Activated CD4-positive, alpha-beta memory T cell treated with anti-CD3 and anti-CD28 coated beads, Interleukin-2, amount 10 ng/mL, durations not matched to agents 7 days and 5 days (primary cell): ENCODE results near the gene ZNF579. TPM values are rescaled to one million over a fixed set of nuclear protein-coding genes. Genes with fewer than 3 reads are reported as not detected.
A peak's percentile ranks its signal among the peaks of the same experiment; 100 is the strongest.
"Not testable (repeated sequence)": the region's sequence is repeated elsewhere in the genome, so short reads cannot be mapped to it uniquely, and the experiment has no call there.

Source experiments
- CTCF ChIA-PET: fragments of 350-600 bp; sonication (Branson Sonifier 250); formaldehyde crosslinking; loops from one replicate; lab custom pipeline; 2021; ENCODE audit warnings: antibody characterized with exemption, inconsistent platforms; lab: Charles Lee
- POLR2A ChIA-PET: fragments of 350-600 bp; sonication (Branson Sonifier 250); formaldehyde crosslinking; loops from one replicate; lab custom pipeline; 2021; ENCODE audit warnings: antibody characterized with exemption; lab: Charles Lee
- DNase-seq: peaks from one replicate; pipeline ENCODE4 v3.0.0-alpha.2; 2020
- H3K27ac Mint-ChIP-seq: one replicate; pipeline ENCODE4 v1.8.0; 2021; ENCODE audit warnings: mild to moderate bottlenecking, mixed read lengths
- H3K27me3 Mint-ChIP-seq: one replicate; pipeline ENCODE4 v1.8.0; 2021; ENCODE audit warnings: mixed read lengths
- H3K36me3 Mint-ChIP-seq: one replicate; pipeline ENCODE4 v1.8.0; 2021; ENCODE audit warnings: low read depth, mixed read lengths
- H3K4me1 Mint-ChIP-seq: one replicate; pipeline ENCODE4 v1.8.0; 2021; ENCODE audit warnings: mixed read lengths
- H3K4me3 Mint-ChIP-seq: one replicate; pipeline ENCODE4 v1.8.0; 2021; ENCODE audit warnings: mild to moderate bottlenecking, mixed read lengths
- H3K9me3 Mint-ChIP-seq: one replicate; pipeline ENCODE4 v1.8.0; 2021; ENCODE audit warnings: mixed read lengths
- total RNA-seq, 2 experiments: library from RNA; stranded (reverse); gene quantifications; one replicate each; pipeline ENCODE4 v1.2.3, GENCODE V29; 2021

Gene ZNF579
- total RNA-seq, 2 experiments from 2014 or later = 6.4 to 6.6 TPM

- peak overlapping the region; percentile 71 for H3K27ac Mint-ChIP-seq
- H3K9me3 Mint-ChIP-seq = no peaks in the 10 kb centered on the region
- POLR2A ChIA-PET = no interaction called here
- CTCF ChIA-PET = no interaction called here
- no peaks in the 10 kb centered on the region for H3K27me3 Mint-ChIP-seq
- H3K4me1 Mint-ChIP-seq = peaks cover 20% of the 10 kb centered on the region
- no peak for DNase-seq
- peaks cover 9% of the 10 kb centered on the region for H3K36me3 Mint-ChIP-seq
- H3K4me3 Mint-ChIP-seq = peak overlapping the region; percentile 84
Measured at GRCh38 chr19:55578761-55579747, 1.6 kb downstream of the ZNF579 start.

DNA sequence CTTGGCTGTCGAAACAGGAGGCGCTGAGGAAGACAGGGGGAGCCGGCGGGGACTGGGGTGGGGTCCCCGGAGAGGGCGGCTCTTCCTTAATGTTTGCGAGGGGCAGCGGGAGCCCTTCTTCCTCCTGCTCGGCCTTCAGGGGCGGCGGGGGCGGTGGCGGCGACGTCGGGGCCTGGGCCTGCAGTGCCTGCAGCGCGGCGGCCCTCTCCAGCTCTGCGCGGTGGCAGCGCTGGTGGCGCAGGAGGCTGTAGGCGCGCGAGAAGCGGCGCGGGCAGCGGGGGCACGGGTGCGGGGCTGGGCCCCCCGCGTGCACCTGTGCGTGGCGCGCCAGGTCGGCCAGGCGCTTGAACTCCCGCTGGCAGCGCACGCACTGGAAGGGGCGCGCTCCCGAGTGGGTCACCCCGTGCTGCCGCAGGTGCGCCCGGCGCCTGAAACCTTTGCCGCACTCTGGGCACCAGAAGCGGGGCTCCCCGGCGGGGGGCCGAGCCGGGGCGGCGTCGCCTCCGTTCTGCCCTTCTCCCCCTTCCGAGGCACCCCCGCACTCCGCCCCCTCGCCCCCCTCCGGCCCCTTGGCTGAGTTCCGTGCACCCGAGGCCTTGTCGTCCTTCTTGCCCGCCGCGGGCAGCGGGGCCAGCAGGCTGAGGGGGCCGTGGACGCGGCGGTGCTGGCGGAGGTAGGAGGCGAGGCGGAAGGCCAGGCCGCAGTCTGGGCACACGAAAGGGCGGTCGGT is 2.5 kb downstream of the ZNF579 start:
- POLR2A ChIA-PET = no interaction called here
- Mint-ChIP-seq H3K4me1 (peaks cover 20% of the 10 kb centered on the region), H3K36me3 (peaks cover 9% of the 10 kb centered on the region), H3K27me3 (no peaks in the 10 kb centered on the region), H3K4me3 (no peak overlapping the region), H3K9me3 (no peaks in the 10 kb centered on the region), H3K27ac (no peak overlapping the region)
- CTCF ChIA-PET = no interaction called here
- no peak for DNase-seq

DNA sequence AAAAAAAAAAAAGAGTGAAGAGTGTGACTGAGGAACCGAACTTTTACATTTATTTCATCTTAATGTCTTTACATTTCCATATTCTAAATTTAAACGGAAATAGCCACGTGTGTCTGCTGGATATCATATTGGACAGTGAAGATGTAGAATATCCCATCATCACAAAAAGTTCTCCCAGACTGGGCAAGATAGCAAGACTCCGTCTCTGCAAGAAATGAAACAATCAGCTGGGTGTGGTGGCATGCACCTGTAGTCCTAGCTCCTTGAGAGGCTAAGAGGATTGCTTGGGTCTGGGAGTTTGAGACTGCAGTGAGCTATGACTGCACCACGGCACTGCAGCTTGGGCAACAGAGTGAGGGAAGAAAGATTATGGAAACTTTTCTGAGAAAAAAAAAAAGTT is 3.9 kb downstream of the ZNF579 start:
- H3K27me3 Mint-ChIP-seq = no peaks in the 10 kb centered on the region
- no peak overlapping the region for H3K4me3 Mint-ChIP-seq

DNA sequence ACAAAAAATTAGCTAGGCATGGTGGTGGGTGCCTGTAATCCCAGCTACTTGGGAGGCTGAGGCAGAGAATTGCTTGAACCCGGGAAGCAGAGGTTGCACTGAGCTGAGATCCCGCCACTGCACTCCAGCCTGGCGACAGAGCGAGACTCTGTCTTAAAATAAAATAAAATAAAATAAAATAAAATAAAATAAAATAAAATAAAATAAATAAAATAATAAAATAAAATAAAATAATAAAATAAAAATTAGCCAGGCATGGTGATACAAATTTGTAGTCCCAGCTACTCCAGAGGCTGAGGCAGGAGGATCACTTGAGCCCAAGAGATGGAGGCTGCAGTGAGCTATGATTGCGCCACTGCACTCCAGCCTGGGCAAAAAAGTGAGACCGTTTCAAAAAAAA is 6.7 kb downstream of the ZNF579 start:
- H3K9me3 Mint-ChIP-seq, H3K4me1 Mint-ChIP-seq, CTCF ChIA-PET, H3K36me3 Mint-ChIP-seq, H3K4me3 Mint-ChIP-seq, DNase-seq, H3K27me3 Mint-ChIP-seq, H3K27ac Mint-ChIP-seq: not testable (repeated sequence)
- POLR2A ChIA-PET = interaction anchor here (1.4 kb wide), 1 partner anchor 25 kb away, joined by 4 read pairs; the partner anchor contains the start of gene FIZ1

More for the DNA sequence above, 3.9 kb downstream of the ZNF579 start:
- H3K9me3 Mint-ChIP-seq = no peaks in the 10 kb centered on the region
- no peak for DNase-seq
- H3K4me1 Mint-ChIP-seq = peaks cover 15% of the 10 kb centered on the region
- no peak overlapping the region for H3K27ac Mint-ChIP-seq
- POLR2A ChIA-PET = no interaction called here
- CTCF ChIA-PET = no interaction called here
- H3K36me3 Mint-ChIP-seq = peaks cover 9% of the 10 kb centered on the region

DNA sequence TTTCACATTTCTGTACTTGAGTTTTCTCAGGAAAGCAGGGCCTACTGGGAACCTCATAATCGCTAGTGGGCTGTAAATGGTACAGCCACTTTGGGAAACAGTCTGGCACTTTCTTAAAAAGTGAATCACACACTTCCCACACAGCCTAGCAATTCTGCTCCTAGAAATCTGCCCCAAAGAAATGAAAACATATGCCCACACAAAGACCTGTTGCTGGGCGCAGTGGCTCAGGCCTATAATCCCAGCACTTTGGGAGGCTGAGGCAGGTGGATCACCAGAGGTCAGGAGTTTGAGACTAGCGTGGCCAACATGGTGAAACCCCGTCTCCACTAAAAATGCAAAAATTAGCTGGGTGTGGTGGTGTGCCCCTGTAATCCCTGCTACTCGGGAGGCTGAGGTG is 11.2 kb downstream of the ZNF579 start:
- H3K4me1 Mint-ChIP-seq, DNase-seq, H3K9me3 Mint-ChIP-seq, POLR2A ChIA-PET, H3K27ac Mint-ChIP-seq, H3K36me3 Mint-ChIP-seq, H3K4me3 Mint-ChIP-seq, CTCF ChIA-PET, H3K27me3 Mint-ChIP-seq: not testable (repeated sequence)

DNA sequence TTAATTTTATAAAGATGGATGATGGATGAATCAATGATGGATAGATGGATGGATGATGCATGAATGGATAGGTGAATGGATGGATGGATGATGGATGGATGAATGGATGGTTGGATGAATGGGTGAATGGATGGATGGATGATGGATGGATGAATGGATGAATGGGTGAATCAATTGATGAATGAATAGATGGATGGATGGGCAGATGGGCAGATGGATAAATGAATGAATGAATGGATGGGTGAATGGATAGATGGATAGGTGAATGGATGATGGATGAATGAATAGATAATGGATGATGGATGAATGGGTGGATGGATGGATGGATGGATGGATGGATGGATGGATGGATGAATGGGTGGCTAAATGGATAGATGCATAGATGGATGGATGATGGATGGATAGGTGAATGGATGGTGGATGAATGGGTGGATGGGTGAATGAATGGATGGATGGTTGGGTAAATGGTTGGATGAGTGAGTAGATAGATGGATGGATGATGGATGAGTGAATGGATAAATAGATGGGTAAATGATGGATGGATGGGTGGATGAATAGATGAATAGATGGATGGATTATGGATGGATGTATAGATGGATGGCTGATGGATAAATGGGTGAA is 12.8 kb downstream of the ZNF579 start:
- ChIA-PET POLR2A (no interaction called here), CTCF (no interaction called here)
- Mint-ChIP-seq H3K27me3 (no peaks in the 10 kb centered on the region), H3K9me3 (no peaks in the 10 kb centered on the region), H3K4me3 (no peak overlapping the region), H3K27ac (no peak overlapping the region), H3K4me1 (no peaks in the 10 kb centered on the region), H3K36me3 (no peaks in the 10 kb centered on the region)
- no peak for DNase-seq

GRCh38 chr19:55566823-55567222 is 13.8 kb downstream of the ZNF579 start:
- Mint-ChIP-seq H3K27me3 (no peaks in the 10 kb centered on the region), H3K36me3 (no peaks in the 10 kb centered on the region), H3K4me1 (no peaks in the 10 kb centered on the region), H3K27ac (no peak overlapping the region), H3K9me3 (no peaks in the 10 kb centered on the region), H3K4me3 (no peak overlapping the region)
- no peak for DNase-seq
- ChIA-PET CTCF (no interaction called here), POLR2A (no interaction called here)

GRCh38 chr19:55563261-55563690 is 17.4 kb downstream of the ZNF579 start:
- H3K9me3 Mint-ChIP-seq = no peaks in the 10 kb centered on the region

GRCh38 chr19:55559684-55560083 is 21.0 kb downstream of the ZNF579 start:
- Mint-ChIP-seq H3K4me1 (no peaks in the 10 kb centered on the region), H3K9me3 (no peaks in the 10 kb centered on the region), H3K27me3 (peaks cover 6% of the 10 kb centered on the region), H3K36me3 (no peaks in the 10 kb centered on the region), H3K4me3 (no peak overlapping the region), H3K27ac (no peak overlapping the region)
- no peak for DNase-seq
- CTCF ChIA-PET = no interaction called here
- POLR2A ChIA-PET = interaction anchor here (0.6 kb wide), 1 partner anchor 51 kb away, joined by 3 read pairs; no protein-coding TSS in a partner anchor

More at GRCh38 chr19:55563261-55563690, 17.4 kb downstream of the ZNF579 start:
- no peak for DNase-seq
- Mint-ChIP-seq H3K4me3 (no peak overlapping the region), H3K4me1 (no peaks in the 10 kb centered on the region), H3K36me3 (no peaks in the 10 kb centered on the region), H3K27me3 (peaks cover 6% of the 10 kb centered on the region), H3K27ac (no peak overlapping the region)
- CTCF ChIA-PET = no interaction called here
- POLR2A ChIA-PET = no interaction called here

GRCh38 chr19:55554741-55555152 is 25.9 kb downstream of the ZNF579 start:
- DNase-seq = no peak
- Mint-ChIP-seq H3K27me3 (peaks cover 7% of the 10 kb centered on the region), H3K36me3 (no peaks in the 10 kb centered on the region), H3K27ac (no peak overlapping the region), H3K4me3 (no peak overlapping the region), H3K9me3 (no peaks in the 10 kb centered on the region), H3K4me1 (no peaks in the 10 kb centered on the region)
- ChIA-PET POLR2A (no interaction called here), CTCF (interaction anchor here (1.5 kb wide), 1 partner anchor 51 kb away, joined by 3 read pairs; no protein-coding TSS in a partner anchor)

- POLR2A ChIA-PET = no interaction called here
Measured at GRCh38 chr19:55554302-55554701, 26.3 kb downstream of the ZNF579 start.

GRCh38 chr19:55553217-55554182 is 27.1 kb downstream of the ZNF579 start:
- Mint-ChIP-seq H3K27ac (no peak overlapping the region), H3K4me3 (no peak overlapping the region), H3K4me1 (no peaks in the 10 kb centered on the region), H3K27me3 (peaks cover 7% of the 10 kb centered on the region), H3K36me3 (no peaks in the 10 kb centered on the region), H3K9me3 (no peaks in the 10 kb centered on the region)
- CTCF ChIA-PET = interaction anchor here (1.5 kb wide), 1 partner anchor 50 kb away, joined by 3 read pairs; no protein-coding TSS in a partner anchor
- POLR2A ChIA-PET = no interaction called here
- DNase-seq = no peak

More at GRCh38 chr19:55554302-55554701, 26.3 kb downstream of the ZNF579 start:
- Mint-ChIP-seq H3K4me1 (no peaks in the 10 kb centered on the region), H3K4me3 (no peak overlapping the region), H3K27me3 (peaks cover 7% of the 10 kb centered on the region), H3K27ac (no peak overlapping the region), H3K36me3 (no peaks in the 10 kb centered on the region), H3K9me3 (no peaks in the 10 kb centered on the region)
- DNase-seq = no peak
- CTCF ChIA-PET = interaction anchor here (1.5 kb wide), 1 partner anchor 51 kb away, joined by 3 read pairs; no protein-coding TSS in a partner anchor
